HEK293 (cell line): ENCODE data around the gene GRK5.

Experiments
- BCL11A ChIP-seq: fragments of 450-650 bp; formaldehyde crosslinking; IDR thresholded peaks from 2 replicates; pipeline ENCODE4 v1.5.1; 2016; ENCODE audit warnings: low read depth, missing biosample characterization, missing genetic modification characterization
- REST ChIP-seq: fragments of 450-650 bp; formaldehyde crosslinking; IDR thresholded peaks from 2 replicates; pipeline ENCODE4 v1.5.1; 2016; ENCODE audit warnings: missing biosample characterization, missing genetic modification characterization
- TRIM28 ChIP-seq: IDR thresholded peaks from 2 replicates; pipeline ENCODE4 v1.6.1; 2011; ENCODE audit warnings: low read length, control low read depth, borderline replicate concordance
- ZBTB1 ChIP-seq: fragments of 450-650 bp; formaldehyde crosslinking; IDR thresholded peaks from 2 replicates; pipeline ENCODE4 v1.5.1; 2016; ENCODE audit warnings: missing biosample characterization, missing genetic modification characterization
- ZBTB26 ChIP-seq: fragments of 450-650 bp; formaldehyde crosslinking; optimal IDR thresholded peaks from 2 replicates; pipeline ENCODE3; 2016; ENCODE audit warnings: missing biosample characterization, mild to moderate bottlenecking, missing genetic modification characterization
- ZBTB44 ChIP-seq: fragments of 450-650 bp; IDR thresholded peaks from 2 replicates; pipeline ENCODE4 v1.5.1; 2018; ENCODE audit warnings: missing biosample characterization, mild to moderate bottlenecking, missing genetic modification characterization
- ZBTB8A ChIP-seq: fragments of 450-650 bp; formaldehyde crosslinking; IDR thresholded peaks from 2 replicates; pipeline ENCODE4 v1.5.1; 2016; ENCODE audit warnings: missing biosample characterization, missing genetic modification characterization
- ZNF16 ChIP-seq: fragments of 450-650 bp; formaldehyde crosslinking; IDR thresholded peaks from 2 replicates; pipeline ENCODE4 v1.5.1; 2016; ENCODE audit warnings: low read depth, missing biosample characterization, missing genetic modification characterization
- ZNF274 ChIP-seq, 2 experiments: fragments of 200-500 bp in 1 of 2; fragments of 450-650 bp in 1 of 2; sonication (Bioruptor generic) in 1 of 2; formaldehyde crosslinking in 1 of 2; IDR thresholded peaks; 2 replicates each; pipeline versions ENCODE4 v1.5.1 to v1.6.1; 2014 to 2016; ENCODE audit warnings: borderline replicate concordance in 1 of 2, inconsistent platforms in 1 of 2, low read length in 1 of 2, missing biosample characterization in 1 of 2, missing genetic modification characterization in 1 of 2
- ZNF302 ChIP-seq: fragments of 450-650 bp; formaldehyde crosslinking; IDR thresholded peaks from 2 replicates; pipeline ENCODE4 v1.5.1; 2016; ENCODE audit warnings: missing biosample characterization, missing genetic modification characterization, low read depth
- ZNF335 ChIP-seq: fragments of 450-650 bp; formaldehyde crosslinking; conservative IDR thresholded peaks from 2 replicates; pipeline ENCODE4 v1.5.1; 2016; ENCODE audit warnings: missing biosample characterization, missing genetic modification characterization
- ZNF416 ChIP-seq: fragments of 450-650 bp; formaldehyde crosslinking; IDR thresholded peaks from 2 replicates; pipeline ENCODE4 v1.5.1; 2016; ENCODE audit warnings: missing biosample characterization, missing genetic modification characterization
- ZNF510 ChIP-seq: fragments of 450-650 bp; formaldehyde crosslinking; IDR thresholded peaks from 2 replicates; pipeline ENCODE4 v1.5.1; 2018; ENCODE audit warnings: mild to moderate bottlenecking, missing genetic modification characterization, missing biosample characterization; ENCODE audit not compliant: insufficient replicate concordance
- TF ChIP-seq, protein P1 (sequence below): fragments of 450-650 bp; formaldehyde crosslinking; IDR thresholded peaks from 2 replicates; pipeline ENCODE4 v1.5.1; 2016; ENCODE audit warnings: missing biosample characterization, missing genetic modification characterization

DNA sequence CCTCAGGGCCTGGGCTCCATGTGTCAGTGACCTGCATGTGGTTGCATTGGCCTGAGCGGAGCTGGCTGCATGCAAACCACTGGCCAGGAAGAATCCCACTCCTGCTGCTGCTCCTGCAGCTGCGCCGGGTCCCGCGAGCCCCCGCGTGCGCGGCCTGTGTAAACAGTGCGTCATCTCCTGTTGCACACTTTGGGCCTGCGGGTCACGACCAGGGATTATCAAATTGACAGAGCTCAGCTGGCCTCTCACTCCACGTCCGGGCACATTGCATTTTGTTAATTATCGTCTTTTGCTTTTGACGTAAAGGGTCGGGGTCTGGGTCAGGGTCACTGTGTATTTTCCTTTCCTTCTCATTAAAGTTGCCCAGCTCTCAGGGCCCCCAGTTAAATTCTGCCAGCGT is 202.5 kb downstream of the GRK5 start:
- TF ChIP-seq ZNF274 (IDR thresholded peaks at IDR 0.05; ENCODE audit: low read length) (no peak), ZNF274 (tag by site-specific recombination; IDR thresholded peaks at IDR 0.05; ENCODE audit: borderline replicate concordance) (no peak), TRIM28 (no peak), ZBTB44 (tag by site-specific recombination) (no peak), ZBTB8A (no peak), BCL11A (tag by site-specific recombination) (no peak), ZBTB1 (tag by site-specific recombination) (no peak), ZBTB26 (tag by site-specific recombination) (no peak), ZNF302 (tag by site-specific recombination) (no peak), REST (tag by site-specific recombination) (no peak), ZNF16 (tag by site-specific recombination) (no peak), ZNF335 (tag by site-specific recombination) (no peak), ZNF510 (tag by site-specific recombination) (no peak), ZNF416 (tag by site-specific recombination) (no peak)
- TF ChIP-seq, protein P1, sequence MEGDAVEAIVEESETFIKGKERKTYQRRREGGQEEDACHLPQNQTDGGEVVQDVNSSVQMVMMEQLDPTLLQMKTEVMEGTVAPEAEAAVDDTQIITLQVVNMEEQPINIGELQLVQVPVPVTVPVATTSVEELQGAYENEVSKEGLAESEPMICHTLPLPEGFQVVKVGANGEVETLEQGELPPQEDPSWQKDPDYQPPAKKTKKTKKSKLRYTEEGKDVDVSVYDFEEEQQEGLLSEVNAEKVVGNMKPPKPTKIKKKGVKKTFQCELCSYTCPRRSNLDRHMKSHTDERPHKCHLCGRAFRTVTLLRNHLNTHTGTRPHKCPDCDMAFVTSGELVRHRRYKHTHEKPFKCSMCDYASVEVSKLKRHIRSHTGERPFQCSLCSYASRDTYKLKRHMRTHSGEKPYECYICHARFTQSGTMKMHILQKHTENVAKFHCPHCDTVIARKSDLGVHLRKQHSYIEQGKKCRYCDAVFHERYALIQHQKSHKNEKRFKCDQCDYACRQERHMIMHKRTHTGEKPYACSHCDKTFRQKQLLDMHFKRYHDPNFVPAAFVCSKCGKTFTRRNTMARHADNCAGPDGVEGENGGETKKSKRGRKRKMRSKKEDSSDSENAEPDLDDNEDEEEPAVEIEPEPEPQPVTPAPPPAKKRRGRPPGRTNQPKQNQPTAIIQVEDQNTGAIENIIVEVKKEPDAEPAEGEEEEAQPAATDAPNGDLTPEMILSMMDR (tag by site-specific recombination), result no peak
